Glutamatergic neuron (in vitro differentiated cells): Measurements from ENCODE around the gene FOXN3. TPM values are rescaled to one million over a fixed set of nuclear protein-coding genes. Genes with fewer than 3 reads are reported as not detected.
A peak's percentile ranks its signal among the peaks of the same experiment; 100 is the strongest.

Experiments used
- DNase-seq: peaks from one replicate; pipeline ENCODE4 v3.0.0; 2022
- H3K27ac Mint-ChIP-seq: one replicate; pipeline ENCODE4 v1.8.0; 2020; ENCODE audit warnings: mild to moderate bottlenecking, mixed read lengths, inconsistent platforms; ENCODE audit not compliant: unreplicated experiment
- H3K27me3 Mint-ChIP-seq: one replicate; pipeline ENCODE4 v1.8.0; 2020; ENCODE audit warnings: mild to moderate bottlenecking, moderate library complexity, mixed read lengths, inconsistent platforms; ENCODE audit not compliant: unreplicated experiment
- H3K36me3 Mint-ChIP-seq: one replicate; pipeline ENCODE4 v1.8.0; 2020; ENCODE audit warnings: mild to moderate bottlenecking, mixed read lengths, inconsistent platforms; ENCODE audit not compliant: unreplicated experiment
- H3K4me1 Mint-ChIP-seq: one replicate; pipeline ENCODE4 v1.8.0; 2020; ENCODE audit warnings: mild to moderate bottlenecking, low read depth, mixed read lengths, inconsistent platforms; ENCODE audit not compliant: unreplicated experiment
- H3K4me3 Mint-ChIP-seq: one replicate; pipeline ENCODE4 v1.8.0; 2020; ENCODE audit warnings: mild to moderate bottlenecking, mixed read lengths, inconsistent platforms; ENCODE audit not compliant: unreplicated experiment
- H3K9me3 Mint-ChIP-seq: one replicate; pipeline ENCODE4 v1.8.0; 2020; ENCODE audit warnings: mild to moderate bottlenecking, moderate library complexity, mixed read lengths, inconsistent platforms; ENCODE audit not compliant: unreplicated experiment
- total RNA-seq: library from RNA; stranded (reverse); fragmentation: NEBNext Ultra II Directional; extraction: Animal tissue kit (Norgen Biotek cat#: 25700); gene quantifications from one replicate; pipeline ENCODE4 v1.2.1, GENCODE V29; 2021; ENCODE audit not compliant: unreplicated experiment
- TF ChIP-seq, protein P1 (sequence below): fragments of 200-600 bp; sonication (generic); IDR thresholded peaks from one replicate; pipeline ENCODE4 v1.5.0; 2021; ENCODE audit not compliant: partially characterized antibody, unreplicated experiment

FOXN3 gene
- total RNA-seq, 1 donor from 2014 or later, result 139 TPM

DNA sequence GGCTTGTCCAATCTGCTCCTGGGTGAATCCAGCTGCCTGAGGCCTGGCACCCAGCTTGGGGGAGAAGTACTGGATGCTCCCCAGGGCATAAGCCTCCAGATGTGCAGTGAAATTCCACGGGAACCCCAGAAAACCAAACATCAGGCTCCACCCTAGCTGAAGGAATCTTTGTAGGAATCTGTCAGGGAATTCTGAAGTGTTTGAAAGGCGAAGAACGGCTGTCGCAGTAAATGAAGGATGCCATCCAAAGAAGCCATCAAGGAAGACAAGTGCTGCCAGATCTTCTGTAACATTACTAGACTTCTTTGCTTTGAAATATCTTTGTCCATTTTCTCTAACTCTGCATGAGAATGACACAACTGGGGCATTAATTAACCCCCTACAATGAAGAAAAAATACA lies 219.4 kb downstream of the FOXN3 start:
- Mint-ChIP-seq H3K36me3 (no peaks in the 10 kb centered on the region), H3K4me3 (no peak overlapping the region), H3K27ac (no peak overlapping the region), H3K4me1 (peaks cover 17% of the 10 kb centered on the region), H3K9me3 (peaks cover 6% of the 10 kb centered on the region), H3K27me3 (peaks cover 2% of the 10 kb centered on the region)
- TF ChIP-seq, protein P1, sequence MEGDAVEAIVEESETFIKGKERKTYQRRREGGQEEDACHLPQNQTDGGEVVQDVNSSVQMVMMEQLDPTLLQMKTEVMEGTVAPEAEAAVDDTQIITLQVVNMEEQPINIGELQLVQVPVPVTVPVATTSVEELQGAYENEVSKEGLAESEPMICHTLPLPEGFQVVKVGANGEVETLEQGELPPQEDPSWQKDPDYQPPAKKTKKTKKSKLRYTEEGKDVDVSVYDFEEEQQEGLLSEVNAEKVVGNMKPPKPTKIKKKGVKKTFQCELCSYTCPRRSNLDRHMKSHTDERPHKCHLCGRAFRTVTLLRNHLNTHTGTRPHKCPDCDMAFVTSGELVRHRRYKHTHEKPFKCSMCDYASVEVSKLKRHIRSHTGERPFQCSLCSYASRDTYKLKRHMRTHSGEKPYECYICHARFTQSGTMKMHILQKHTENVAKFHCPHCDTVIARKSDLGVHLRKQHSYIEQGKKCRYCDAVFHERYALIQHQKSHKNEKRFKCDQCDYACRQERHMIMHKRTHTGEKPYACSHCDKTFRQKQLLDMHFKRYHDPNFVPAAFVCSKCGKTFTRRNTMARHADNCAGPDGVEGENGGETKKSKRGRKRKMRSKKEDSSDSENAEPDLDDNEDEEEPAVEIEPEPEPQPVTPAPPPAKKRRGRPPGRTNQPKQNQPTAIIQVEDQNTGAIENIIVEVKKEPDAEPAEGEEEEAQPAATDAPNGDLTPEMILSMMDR, result no peak
- DNase-seq, result no peak

DNA sequence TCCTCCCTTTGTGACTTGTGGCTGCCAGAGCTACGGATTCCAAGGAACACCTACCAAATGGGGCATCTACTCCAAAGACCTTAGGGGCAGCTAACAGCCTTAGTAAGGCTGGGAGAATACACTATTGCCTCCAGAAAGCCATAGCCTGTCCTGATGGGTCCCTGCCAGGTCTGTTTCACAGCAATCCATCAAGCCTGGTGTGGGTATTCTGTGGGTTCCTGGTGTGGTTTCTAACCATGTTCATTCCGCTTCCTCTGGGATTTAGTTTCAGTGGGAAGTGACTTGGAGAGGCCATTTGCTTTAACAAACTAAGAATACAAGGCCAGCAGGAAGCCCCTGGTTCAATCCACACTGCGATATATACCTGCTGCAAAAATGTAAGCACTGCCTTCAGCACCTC lies 220.5 kb downstream of the FOXN3 start:
- TF ChIP-seq, protein P1, result no peak
- DNase-seq, result no peak
- Mint-ChIP-seq H3K4me1 (peaks cover 9% of the 10 kb centered on the region), H3K27me3 (no peaks in the 10 kb centered on the region), H3K27ac (no peak overlapping the region), H3K36me3 (no peaks in the 10 kb centered on the region), H3K9me3 (peaks cover 3% of the 10 kb centered on the region), H3K4me3 (no peak overlapping the region)

DNA sequence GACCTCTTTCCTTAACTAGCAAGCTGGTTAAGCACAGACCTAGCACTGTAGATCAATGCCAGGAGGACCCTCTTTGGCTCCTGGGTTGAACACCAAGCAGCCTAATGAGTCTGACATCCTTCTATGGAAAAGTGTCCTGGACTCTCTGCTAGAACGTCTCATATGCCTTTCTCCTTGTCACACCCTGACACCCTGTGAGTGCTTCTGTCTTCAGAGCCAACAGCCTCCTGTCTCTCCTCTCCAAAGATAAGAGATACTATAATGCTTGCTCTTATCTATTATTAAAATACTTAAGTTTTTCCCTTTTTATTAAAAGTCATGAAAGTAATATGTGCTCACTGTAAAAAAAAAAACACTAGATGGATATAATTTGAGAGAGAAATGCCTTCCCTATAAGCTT lies 222.7 kb downstream of the FOXN3 start:
- no peak overlapping the region for H3K27ac Mint-ChIP-seq
- H3K4me1 Mint-ChIP-seq, result peaks cover 13% of the 10 kb centered on the region
- no peaks in the 10 kb centered on the region for H3K36me3 Mint-ChIP-seq
- peaks cover 10% of the 10 kb centered on the region for H3K9me3 Mint-ChIP-seq
- no peak overlapping the region for H3K4me3 Mint-ChIP-seq
- TF ChIP-seq, protein P1, result no peak
- peaks cover 5% of the 10 kb centered on the region for H3K27me3 Mint-ChIP-seq
- DNase-seq, result no peak

DNA sequence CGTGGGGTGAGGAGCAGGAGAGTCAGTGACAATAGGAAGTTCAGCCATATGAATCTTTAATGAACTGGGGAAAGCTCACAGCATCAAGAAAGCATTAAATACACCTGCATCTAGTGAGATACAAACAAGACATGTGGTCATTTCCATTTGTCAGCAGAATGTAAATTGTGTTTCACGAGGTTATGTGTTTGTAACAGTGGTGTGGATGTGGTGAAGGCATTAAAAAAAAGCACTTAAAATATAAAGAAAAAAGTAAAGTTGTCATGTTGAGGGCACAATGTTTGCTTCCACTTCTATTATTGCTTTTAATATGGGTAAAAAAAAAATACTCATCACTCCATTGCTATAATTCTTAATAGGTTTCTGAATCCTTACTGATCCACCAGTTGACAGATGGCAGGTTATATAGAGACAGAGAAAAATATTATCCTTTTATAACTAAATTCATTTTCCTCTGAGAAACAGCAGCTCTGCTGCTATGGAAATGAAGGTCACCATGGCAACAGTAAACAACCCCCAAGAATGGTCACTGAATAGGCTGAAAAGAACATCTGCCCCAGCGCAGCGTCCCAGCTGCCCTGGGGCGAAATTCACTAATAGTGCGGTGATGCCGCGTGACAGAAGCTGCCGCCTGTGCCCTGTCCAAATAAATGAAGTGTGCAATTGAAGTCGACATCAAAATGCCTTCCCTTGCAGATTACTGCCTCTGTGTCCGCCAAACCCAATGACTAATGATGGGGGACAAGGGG lies 226.1 kb downstream of the FOXN3 start:
- peak; percentile 89 for DNase-seq
- H3K27me3 Mint-ChIP-seq, result peaks cover 10% of the 10 kb centered on the region
- H3K4me3 Mint-ChIP-seq, result peak overlapping the region; percentile 60
- no peaks in the 10 kb centered on the region for H3K36me3 Mint-ChIP-seq
- peaks cover 18% of the 10 kb centered on the region for H3K9me3 Mint-ChIP-seq
- H3K27ac Mint-ChIP-seq, result peak overlapping the region; percentile 90
- peaks cover 34% of the 10 kb centered on the region for H3K4me1 Mint-ChIP-seq
- TF ChIP-seq, protein P1, result no peak

DNA sequence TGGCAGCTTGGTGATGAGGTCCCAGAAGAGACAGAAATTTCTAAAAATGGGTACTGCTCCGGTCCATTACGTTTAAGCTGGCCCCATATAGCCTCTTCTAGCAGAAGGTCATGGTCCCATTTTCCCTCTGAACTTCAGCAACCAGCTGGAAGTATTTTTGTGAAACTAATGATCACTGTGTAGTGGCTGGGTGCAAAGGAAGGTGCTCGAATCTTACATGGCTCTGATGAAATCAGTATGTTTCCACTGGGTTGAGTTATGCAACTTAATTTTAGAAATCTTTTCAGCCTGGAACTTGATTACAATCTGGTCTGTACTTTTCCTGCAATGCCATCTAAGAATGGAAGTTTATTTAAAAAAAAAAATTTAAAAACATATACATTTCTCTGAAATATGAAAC lies 228.5 kb downstream of the FOXN3 start:
- peaks cover 53% of the 10 kb centered on the region for H3K4me1 Mint-ChIP-seq
- DNase-seq, result no peak
- H3K27ac Mint-ChIP-seq, result no peak overlapping the region
- H3K27me3 Mint-ChIP-seq, result peaks cover 15% of the 10 kb centered on the region
- no peaks in the 10 kb centered on the region for H3K36me3 Mint-ChIP-seq
- H3K4me3 Mint-ChIP-seq, result no peak overlapping the region
- TF ChIP-seq, protein P1, result no peak
- H3K9me3 Mint-ChIP-seq, result peaks cover 23% of the 10 kb centered on the region
